Measurements from ENCODE around the gene APOA4.

The APOA4 gene

GRCh38 chr11:116869610-116870009 is 46.5 kb upstream of the APOA4 start:
- H4K20me1 ChIP-seq (ENCODE audit: low read depth, low read length) = no peaks in the 10 kb centered on the region
- H3F3A ChIP-seq (ENCODE audit: insufficient read depth) = no peaks in the 10 kb centered on the region
- TF ChIP-seq CTCF (IDR thresholded peaks at IDR 0.05; ENCODE audit: insufficient read depth, low read length, poor library complexity, severe bottlenecking) = no peak
- no peak for TF ChIP-seq EZH2phosphoT487 (conservative IDR thresholded peaks at IDR 0.05; ENCODE audit: low read length)
- H3K27ac ChIP-seq (ENCODE audit: low read depth, low read length) = no peak overlapping the region
- H3K4me2 ChIP-seq (ENCODE audit: low read depth, low read length, poor library complexity, severe bottlenecking) = no peak overlapping the region
- H3K9me3 ChIP-seq (ENCODE audit: insufficient read depth, low read length) = no peaks in the 10 kb centered on the region
- H3K79me2 ChIP-seq (ENCODE audit: insufficient read depth, low read length) = no peaks in the 10 kb centered on the region
- H3K36me3 ChIP-seq (ENCODE audit: low read length) = no peaks in the 10 kb centered on the region; the same call in 1 of the 2 replicates
- no peaks in the 10 kb centered on the region for H3K27me3 ChIP-seq (ENCODE audit: low read length)
- H2AFZ ChIP-seq (ENCODE audit: low read depth, low read length, severe bottlenecking) = no peak overlapping the region
- H3K9me2 ChIP-seq (replicated peaks; ENCODE audit: insufficient read depth, low read length) = no peaks in the 10 kb centered on the region
- H3K9ac ChIP-seq (ENCODE audit: low read length) = no peak overlapping the region
- H3K4me3 ChIP-seq (ENCODE audit: insufficient read depth, low read length, poor library complexity, severe bottlenecking) = no peak overlapping the region

GRCh38 chr11:116868066-116868465 is 45.0 kb upstream of the APOA4 start:
- no peak overlapping the region for H3K4me3 ChIP-seq (ENCODE audit: insufficient read depth, low read length, poor library complexity, severe bottlenecking)
- no peak overlapping the region for H3K4me2 ChIP-seq (ENCODE audit: low read depth, low read length, poor library complexity, severe bottlenecking)
- no peaks in the 10 kb centered on the region; the same call in 1 of the 2 replicates for H3K36me3 ChIP-seq (ENCODE audit: low read length)
- H3K9me2 ChIP-seq (replicated peaks; ENCODE audit: insufficient read depth, low read length) = no peaks in the 10 kb centered on the region
- H3K9me3 ChIP-seq (ENCODE audit: insufficient read depth, low read length) = no peaks in the 10 kb centered on the region
- H3K79me2 ChIP-seq (ENCODE audit: insufficient read depth, low read length) = no peaks in the 10 kb centered on the region
- H3K27ac ChIP-seq (ENCODE audit: low read depth, low read length) = no peak overlapping the region
- H3K27me3 ChIP-seq (ENCODE audit: low read length) = no peaks in the 10 kb centered on the region
- H3K9ac ChIP-seq (ENCODE audit: low read length) = no peak overlapping the region
- H3F3A ChIP-seq (ENCODE audit: insufficient read depth) = no peaks in the 10 kb centered on the region
- TF ChIP-seq CTCF (IDR thresholded peaks at IDR 0.05; ENCODE audit: insufficient read depth, low read length, poor library complexity, severe bottlenecking) = no peak
- TF ChIP-seq EZH2phosphoT487 (conservative IDR thresholded peaks at IDR 0.05; ENCODE audit: low read length) = no peak
- H4K20me1 ChIP-seq (ENCODE audit: low read depth, low read length) = no peaks in the 10 kb centered on the region
- H2AFZ ChIP-seq (ENCODE audit: low read depth, low read length, severe bottlenecking) = no peak overlapping the region

GRCh38 chr11:116867619-116868018 is 44.5 kb upstream of the APOA4 start:
- no peaks in the 10 kb centered on the region; the same call in 1 of the 2 replicates for H3K36me3 ChIP-seq (ENCODE audit: low read length)
- TF ChIP-seq CTCF (IDR thresholded peaks at IDR 0.05; ENCODE audit: insufficient read depth, low read length, poor library complexity, severe bottlenecking) (no peak), EZH2phosphoT487 (conservative IDR thresholded peaks at IDR 0.05; ENCODE audit: low read length) (no peak)

More at GRCh38 chr11:116867619-116868018, 44.5 kb upstream of the APOA4 start:
- Histone ChIP-seq H3K4me2 (ENCODE audit: low read depth, low read length, poor library complexity, severe bottlenecking) (no peak overlapping the region), H2AFZ (ENCODE audit: low read depth, low read length, severe bottlenecking) (no peak overlapping the region), H3K27ac (ENCODE audit: low read depth, low read length) (no peak overlapping the region), H3K9ac (ENCODE audit: low read length) (no peak overlapping the region), H3K27me3 (ENCODE audit: low read length) (no peaks in the 10 kb centered on the region), H3F3A (ENCODE audit: insufficient read depth) (no peaks in the 10 kb centered on the region), H3K9me3 (ENCODE audit: insufficient read depth, low read length) (no peaks in the 10 kb centered on the region), H3K9me2 (replicated peaks; ENCODE audit: insufficient read depth, low read length) (no peaks in the 10 kb centered on the region), H4K20me1 (ENCODE audit: low read depth, low read length) (no peaks in the 10 kb centered on the region), H3K79me2 (ENCODE audit: insufficient read depth, low read length) (no peaks in the 10 kb centered on the region), H3K4me3 (ENCODE audit: insufficient read depth, low read length, poor library complexity, severe bottlenecking) (no peak overlapping the region)
